Neural crest cell (in vitro differentiated cells): Measurements from ENCODE around the gene CADM1. TPM values are rescaled to one million over a fixed set of nuclear protein-coding genes. Genes with fewer than 3 reads are reported as not detected.

ENCODE experiments used
- DNase-seq: peaks from one replicate; pipeline ENCODE4 v3.0.0; 2021; ENCODE audit warnings: low read depth, mixed read lengths, low spot score
- H3K27ac Mint-ChIP-seq: one replicate; pipeline ENCODE4 v1.8.0; 2021; ENCODE audit warnings: mild to moderate bottlenecking, mixed read lengths; ENCODE audit not compliant: unreplicated experiment
- H3K27me3 Mint-ChIP-seq: 2 replicates; pipeline ENCODE4 v1.8.0; 2021; ENCODE audit warnings: low read depth, mild to moderate bottlenecking, mixed read lengths
- H3K36me3 Mint-ChIP-seq: 2 replicates; pipeline ENCODE4 v1.8.0; 2021; ENCODE audit warnings: low read depth, mild to moderate bottlenecking, mixed read lengths
- H3K4me1 Mint-ChIP-seq: 2 replicates; pipeline ENCODE4 v1.8.0; 2021; ENCODE audit warnings: mixed read lengths
- H3K4me3 Mint-ChIP-seq: one replicate; pipeline ENCODE4 v1.8.0; 2021; ENCODE audit warnings: mild to moderate bottlenecking, mixed read lengths
- H3K9me3 Mint-ChIP-seq: 2 replicates; pipeline ENCODE4 v1.8.0; 2021; ENCODE audit warnings: mixed read lengths
- CTCF ChIP-seq: fragments of 200-600 bp; sonication (generic); conservative IDR thresholded peaks from 2 replicates; pipeline ENCODE4 v1.5.0; 2021; ENCODE audit warnings: antibody characterized with exemption, mild to moderate bottlenecking
- total RNA-seq: library from RNA; stranded (reverse); gene quantifications from 2 replicates; pipeline ENCODE4 v1.2.1, GENCODE V29; 2021

The CADM1 gene
- total RNA-seq, 1 donor from 2014 or later: 112 TPM

DNA sequence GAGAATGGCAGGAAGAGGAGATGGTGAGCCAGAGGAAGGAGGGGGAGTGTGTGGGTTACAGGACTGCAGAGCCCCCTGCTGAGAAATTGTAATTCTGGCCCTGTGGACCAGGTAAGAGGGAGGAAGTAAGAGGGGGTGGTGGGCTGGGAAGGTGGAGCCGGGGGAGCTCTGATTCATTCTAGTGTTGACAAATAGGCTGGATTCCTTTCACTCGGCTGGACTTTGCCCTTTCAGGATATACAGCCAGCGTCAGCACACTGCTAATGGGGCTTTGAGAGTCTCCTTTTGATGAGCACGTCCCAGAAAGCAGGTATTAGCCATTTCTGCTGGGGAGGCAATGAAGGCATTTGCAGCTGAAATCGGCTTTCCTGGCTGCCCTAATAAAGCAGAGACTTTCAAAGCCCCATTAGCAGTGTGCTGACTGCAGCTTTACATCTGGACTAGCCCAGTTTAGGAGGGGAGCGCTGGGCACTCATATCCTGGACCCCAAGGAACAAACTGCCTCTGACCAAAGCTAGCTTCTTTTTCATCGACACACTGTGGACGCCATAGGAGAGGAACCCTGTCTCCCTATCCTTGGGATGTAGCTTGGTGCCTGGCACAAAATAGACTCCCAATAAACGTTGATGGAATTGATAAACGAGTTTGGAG, 44.8 kb upstream of the CADM1 start:
- DNase-seq: no peak
- H3K4me3 Mint-ChIP-seq: no peak overlapping the region
- H3K36me3 Mint-ChIP-seq: no peaks in the 10 kb centered on the region

DNA sequence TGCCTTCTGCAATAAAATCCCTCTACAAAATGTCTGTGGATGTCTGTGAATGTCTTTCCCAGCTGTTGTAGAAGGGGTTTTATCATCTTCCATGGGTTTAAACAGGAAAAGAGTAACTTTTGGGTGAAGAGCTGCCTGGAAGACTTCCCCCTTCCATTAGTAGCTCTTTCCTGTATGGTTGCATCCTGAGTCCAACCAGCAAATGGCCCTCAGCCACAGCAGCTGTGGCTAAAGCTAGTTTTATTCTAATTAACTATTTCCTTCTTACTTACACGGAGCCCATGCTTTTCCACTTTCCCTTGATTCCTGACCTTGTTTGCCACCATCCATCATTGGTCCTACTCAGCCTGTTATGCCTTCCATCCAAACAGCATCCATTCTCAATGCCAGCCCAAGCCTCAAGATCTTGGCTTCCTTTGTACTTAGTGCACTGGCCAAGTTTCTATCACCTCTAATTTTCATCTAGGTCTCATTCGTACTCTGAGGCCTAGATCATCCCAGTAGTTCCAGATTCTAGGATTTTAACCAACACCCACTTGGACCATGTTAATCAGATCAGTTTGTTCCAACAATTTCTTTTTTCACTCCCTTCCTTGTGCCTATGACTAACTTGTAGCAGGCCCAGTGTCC, 41.5 kb upstream of the CADM1 start:
- Mint-ChIP-seq H3K9me3 (no peaks in the 10 kb centered on the region), H3K4me1 (peaks cover 5% of the 10 kb centered on the region), H3K4me3 (no peak overlapping the region), H3K36me3 (no peaks in the 10 kb centered on the region), H3K27me3 (no peaks in the 10 kb centered on the region), H3K27ac (no peak overlapping the region)
- no peak for DNase-seq
- TF ChIP-seq CTCF: no peak

More for the DNA sequence above, 44.8 kb upstream of the CADM1 start:
- Mint-ChIP-seq H3K27ac (no peak overlapping the region), H3K27me3 (no peaks in the 10 kb centered on the region), H3K9me3 (no peaks in the 10 kb centered on the region), H3K4me1 (peaks cover 5% of the 10 kb centered on the region)
- no peak for TF ChIP-seq CTCF

DNA sequence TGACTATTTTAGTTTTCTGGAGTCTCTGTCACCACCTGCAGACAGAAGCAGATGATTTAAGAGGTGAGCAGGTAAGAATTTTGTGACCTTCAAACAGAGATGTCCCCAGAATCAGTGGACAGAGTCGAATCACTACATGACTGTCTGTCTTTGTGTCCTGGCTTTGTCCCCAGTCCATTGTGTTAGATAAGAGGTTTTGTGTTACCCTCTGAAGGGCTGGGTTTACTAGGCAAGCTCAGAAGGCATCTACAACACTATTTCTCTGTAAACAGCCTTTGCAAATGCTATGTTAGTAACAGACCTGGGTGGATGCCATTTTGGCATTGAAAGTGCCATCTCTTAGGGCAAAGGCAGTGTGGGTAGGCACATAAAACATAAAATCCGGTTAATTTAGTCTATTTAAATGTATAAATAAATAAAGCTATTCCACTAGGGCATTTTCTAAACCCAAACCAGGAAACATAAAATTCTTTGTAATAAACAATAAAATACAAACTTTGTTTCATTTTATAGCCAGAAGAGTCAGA, 40.3 kb upstream of the CADM1 start:
- Mint-ChIP-seq H3K27me3 (no peaks in the 10 kb centered on the region), H3K4me1 (peaks cover 5% of the 10 kb centered on the region), H3K36me3 (no peaks in the 10 kb centered on the region), H3K27ac (no peak overlapping the region), H3K9me3 (no peaks in the 10 kb centered on the region), H3K4me3 (no peak overlapping the region)
- no peak for TF ChIP-seq CTCF
- no peak for DNase-seq

- Mint-ChIP-seq H3K36me3 (no peaks in the 10 kb centered on the region), H3K9me3 (no peaks in the 10 kb centered on the region), H3K4me3 (no peak overlapping the region), H3K27ac (no peak overlapping the region), H3K27me3 (no peaks in the 10 kb centered on the region), H3K4me1 (no peaks in the 10 kb centered on the region)
- TF ChIP-seq CTCF: no peak
- no peak for DNase-seq
Observed at GRCh38 chr11:115541518-115541917, 37.3 kb upstream of the CADM1 start.

GRCh38 chr11:115539844-115540243, 35.6 kb upstream of the CADM1 start:
- H3K27me3 Mint-ChIP-seq: no peaks in the 10 kb centered on the region
- H3K36me3 Mint-ChIP-seq: no peaks in the 10 kb centered on the region
- H3K4me3 Mint-ChIP-seq: no peak overlapping the region
- no peaks in the 10 kb centered on the region for H3K9me3 Mint-ChIP-seq
- no peak for TF ChIP-seq CTCF
- H3K27ac Mint-ChIP-seq: no peak overlapping the region
- no peaks in the 10 kb centered on the region for H3K4me1 Mint-ChIP-seq
- DNase-seq: no peak
